H1 (cell line): ENCODE measurements around the gene GPR162.

Source experiments
- CREB1 ChIP-seq: IDR thresholded peaks from 2 replicates; pipeline ENCODE4 v1.6.1; 2012; ENCODE audit warnings: inconsistent platforms
- RAD21 ChIP-seq, 2 experiments: IDR thresholded peaks in 1 of 2; conservative IDR thresholded peaks in 1 of 2; 2 replicates each; pipeline ENCODE4 v1.6.1; 2011; ENCODE audit warnings: low read depth in 2 of 2, low read length in 2 of 2, improper control_type of control experiment in 1 of 2, inconsistent platforms in 1 of 2, mild to moderate bottlenecking in 1 of 2, moderate library complexity in 1 of 2
- SIN3A ChIP-seq, 2 experiments: IDR thresholded peaks in 1 of 2; conservative IDR thresholded peaks in 1 of 2; 2 replicates each; pipeline ENCODE4 v1.6.1; 2011 to 2012; ENCODE audit warnings: low read length in 2 of 2, improper control_type of control experiment in 1 of 2, low read depth in 1 of 2, mild to moderate bottlenecking in 1 of 2
- TAF1 ChIP-seq: IDR thresholded peaks from 2 replicates; pipeline ENCODE4 v1.6.1; 2011; ENCODE audit warnings: mild to moderate bottlenecking, low read depth, low read length
- TEAD4 ChIP-seq: IDR thresholded peaks from 2 replicates; pipeline ENCODE4 v1.6.1; 2012; ENCODE audit warnings: low read depth, low read length, inconsistent platforms, mixed read lengths
- ZNF274 ChIP-seq: IDR thresholded peaks from 2 replicates; pipeline ENCODE4 v1.7.0; 2012; ENCODE audit warnings: low read length, borderline replicate concordance; ENCODE audit errors: extremely low read depth

- TF ChIP-seq TEAD4 (no peak), RAD21 (IDR thresholded peaks at IDR 0.05 in 1 of 2, conservative IDR thresholded peaks at IDR 0.05 in 1 of 2; ENCODE audit: low read depth in 2 of 2, low read length in 2 of 2) (no peak), CREB1 (no peak), SIN3A (conservative IDR thresholded peaks at IDR 0.05 in 1 of 2, IDR thresholded peaks at IDR 0.05 in 1 of 2; ENCODE audit: low read depth in 1 of 2, low read length in 2 of 2) (peak in 1 of 2 experiments; percentile 11; a peak in 1 of 4 replicates), ZNF274 (no peak), TAF1 (peak; percentile 97)
These were observed 46.0 kb downstream of the GPR162 start, which contains the start of gene TPI1 for GRCh38 chr12:6867413-6868210.
